GM12891 (cell line): ENCODE results near the gene KRT20.

Experiments used
- DNase-seq: peaks from one replicate; pipeline ENCODE4 v3.0.0; 2011; ENCODE audit warnings: low spot score; ENCODE audit not compliant: insufficient read length
- FAIRE-seq: peaks from 2 replicates; lab custom pipeline; 2011; peaks lifted over from hg19 to GRCh38; lab: Jason Lieb, UNC
- PAX5 ChIP-seq: IDR thresholded peaks from 2 replicates; pipeline ENCODE4 v1.6.1; 2011; ENCODE audit warnings: low read length, moderate library complexity, mild to moderate bottlenecking; ENCODE audit not compliant: insufficient read depth, severe bottlenecking
- POLR2A ChIP-seq: IDR thresholded peaks from 2 replicates; pipeline ENCODE4 v1.6.1; 2011; ENCODE audit warnings: low read depth, low read length, control low read depth
- POLR2AphosphoS5 ChIP-seq: IDR thresholded peaks from 2 replicates; pipeline ENCODE4 v1.6.1; 2011; ENCODE audit warnings: low read depth, low read length, control low read depth
- POU2F2 ChIP-seq: IDR thresholded peaks from 2 replicates; pipeline ENCODE4 v1.6.1; 2011; ENCODE audit warnings: low read depth, mild to moderate bottlenecking, control low read depth, low read length, moderate library complexity
- SPI1 ChIP-seq: IDR thresholded peaks from 2 replicates; pipeline ENCODE4 v1.6.1; 2011; ENCODE audit warnings: low read depth, low read length, control low read depth
- TAF1 ChIP-seq: IDR thresholded peaks from 2 replicates; pipeline ENCODE4 v1.6.1; 2011; ENCODE audit warnings: low read depth, low read length, control low read depth

KRT20 gene

DNA sequence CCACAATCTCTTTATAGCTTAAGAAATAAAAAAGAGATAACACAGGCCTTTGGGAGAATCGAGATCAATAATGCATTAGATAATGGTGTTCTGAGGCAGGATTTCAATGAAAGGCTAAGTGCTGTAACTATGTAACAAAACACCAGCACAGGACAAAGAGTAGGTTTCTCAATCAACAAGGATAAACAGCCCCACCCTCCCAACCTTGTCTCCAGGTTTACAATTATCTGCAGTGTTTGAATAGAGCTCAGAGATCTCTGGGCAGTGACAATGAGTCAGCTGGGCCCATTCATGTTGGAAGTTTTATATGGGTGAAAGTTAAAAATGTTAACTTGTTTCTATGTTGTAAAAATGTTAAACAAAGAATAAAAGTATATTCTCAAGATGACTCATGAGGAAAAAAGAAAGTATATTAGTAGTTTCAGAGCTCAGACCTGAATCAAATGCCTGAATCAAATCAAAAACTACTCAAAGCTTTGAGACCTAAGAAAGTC, 17.0 kb upstream of the KRT20 start:
- no peak for DNase-seq
- FAIRE-seq: no peak
- TF ChIP-seq TAF1 (no peak), SPI1 (no peak)

GRCh38 chr17:40900809-40901356, 15.8 kb upstream of the KRT20 start:
- TF ChIP-seq POU2F2 (no peak), PAX5 (no peak), POLR2A (no peak), TAF1 (no peak), SPI1 (no peak), POLR2AphosphoS5 (no peak)
- no peak for DNase-seq
- no peak for FAIRE-seq

- TF ChIP-seq TAF1: no peak
- TF ChIP-seq POU2F2: no peak
- TF ChIP-seq POLR2AphosphoS5: no peak
- no peak for TF ChIP-seq SPI1
- TF ChIP-seq POLR2A: no peak
- no peak for TF ChIP-seq PAX5
- FAIRE-seq (no peak), DNase-seq (no peak)
Measured at GRCh38 chr17:40896916-40897455, 11.9 kb upstream of the KRT20 start.

DNA sequence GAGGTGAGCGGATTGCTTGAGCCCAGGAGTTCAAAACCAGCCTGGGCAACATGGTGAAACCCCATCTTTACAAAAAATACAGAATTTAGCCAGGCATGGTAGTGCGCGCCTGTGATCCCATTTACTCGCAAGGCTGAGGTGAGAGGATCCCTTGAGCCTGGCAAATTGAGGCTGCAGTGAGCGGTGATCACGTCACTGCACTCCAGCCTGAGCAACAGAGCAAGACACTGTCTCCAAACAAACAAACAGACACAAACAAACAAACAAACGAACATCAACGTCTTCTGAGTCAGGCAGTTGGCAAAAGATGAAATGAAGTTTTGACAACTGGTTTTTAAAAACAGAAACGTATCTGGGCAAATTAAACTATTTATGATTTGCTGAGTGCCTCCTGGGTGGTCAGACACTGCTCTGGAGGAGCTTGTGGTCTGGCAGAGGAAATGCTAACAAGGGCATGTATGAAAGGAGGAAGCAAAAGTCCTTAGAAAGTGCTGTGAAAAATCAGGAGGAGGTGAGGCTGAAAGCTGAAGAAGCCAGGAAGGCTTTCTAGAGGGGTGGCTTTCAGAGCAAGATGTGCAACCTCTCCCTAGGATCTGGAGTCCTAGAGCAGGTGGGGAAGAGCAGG, 10.2 kb upstream of the KRT20 start:
- FAIRE-seq (no peak), DNase-seq (no peak)
- no peak for TF ChIP-seq POLR2A
- no peak for TF ChIP-seq SPI1
- TF ChIP-seq PAX5: no peak
- TF ChIP-seq TAF1: no peak
- no peak for TF ChIP-seq POU2F2

- DNase-seq: no peak
- no peak for FAIRE-seq
- no peak for TF ChIP-seq POU2F2
- TF ChIP-seq POLR2AphosphoS5: no peak
- no peak for TF ChIP-seq SPI1
- no peak for TF ChIP-seq PAX5
- TF ChIP-seq POLR2A: no peak
- no peak for TF ChIP-seq TAF1
Measured at GRCh38 chr17:40888196-40888720, 3.2 kb upstream of the KRT20 start.

DNA sequence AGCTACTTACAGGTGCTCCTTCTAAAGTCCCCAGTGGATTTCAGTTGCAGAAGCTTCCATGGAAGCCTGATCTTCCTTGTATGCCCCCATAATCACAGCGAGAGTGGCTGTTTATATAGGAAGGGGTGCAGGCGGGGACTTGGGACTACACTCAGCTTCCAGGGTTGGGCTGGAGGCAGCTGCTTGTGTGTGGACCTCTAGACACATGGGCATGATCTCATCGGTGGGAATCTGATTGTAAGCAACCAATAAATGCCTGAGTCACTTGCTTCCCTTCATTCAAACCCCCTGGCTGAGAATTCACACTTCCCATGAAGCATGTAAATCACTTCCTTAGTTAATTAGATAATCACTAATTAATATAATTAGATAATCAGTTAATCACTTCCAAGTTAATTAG, 1.0 kb upstream of the KRT20 start:
- TF ChIP-seq POU2F2 (no peak), POLR2AphosphoS5 (no peak), SPI1 (no peak), PAX5 (no peak), POLR2A (no peak), TAF1 (no peak)
- FAIRE-seq (no peak), DNase-seq (no peak)

- TF ChIP-seq PAX5: no peak
- no peak for TF ChIP-seq TAF1
- TF ChIP-seq SPI1: no peak
- TF ChIP-seq POLR2AphosphoS5: no peak
- no peak for TF ChIP-seq POLR2A
- TF ChIP-seq POU2F2: no peak
- DNase-seq: no peak
- FAIRE-seq: no peak
Measured at GRCh38 chr17:40883626-40884334, 1.3 kb downstream of the KRT20 start.

DNA sequence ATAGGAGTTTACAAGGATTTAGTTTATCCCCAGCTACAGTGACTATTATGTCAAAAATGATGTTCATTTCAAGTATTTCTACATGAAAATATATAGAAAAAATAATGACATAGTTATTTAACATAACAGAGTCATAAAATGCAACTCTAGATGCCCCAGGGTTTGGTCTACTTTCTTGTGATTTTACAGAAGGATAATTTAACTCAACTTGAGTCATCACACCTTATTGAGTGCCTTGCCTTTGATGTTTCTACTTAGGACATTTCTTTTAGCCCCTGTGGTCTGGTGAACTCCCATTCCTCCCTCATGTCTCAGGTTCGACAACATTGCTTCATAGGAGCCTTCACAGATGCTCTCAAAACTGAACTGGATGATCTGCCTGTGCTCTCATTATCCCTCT, 2.0 kb downstream of the KRT20 start:
- TF ChIP-seq TAF1: no peak
- TF ChIP-seq SPI1: no peak
- no peak for TF ChIP-seq POU2F2
- TF ChIP-seq PAX5: no peak
- no peak for TF ChIP-seq POLR2A
- TF ChIP-seq POLR2AphosphoS5: no peak
- DNase-seq (no peak), FAIRE-seq (no peak)

- TF ChIP-seq POLR2AphosphoS5: no peak
- FAIRE-seq: no peak
- DNase-seq: no peak
Measured at GRCh38 chr17:40879026-40879425, 6.0 kb downstream of the KRT20 start.

GRCh38 chr17:40878044-40878443, 7.0 kb downstream of the KRT20 start:
- DNase-seq: no peak
- no peak for TF ChIP-seq PAX5
- TF ChIP-seq POLR2A: no peak
- no peak for TF ChIP-seq POLR2AphosphoS5
- TF ChIP-seq TAF1: no peak
- TF ChIP-seq SPI1: no peak
- no peak for TF ChIP-seq POU2F2
- no peak for FAIRE-seq

- DNase-seq (no peak), FAIRE-seq (no peak)
Measured at GRCh38 chr17:40873801-40874200, 11.2 kb downstream of the KRT20 start.

More at GRCh38 chr17:40873801-40874200, 11.2 kb downstream of the KRT20 start:
- TF ChIP-seq SPI1 (no peak), POLR2A (no peak)
